ENCODE results near the gene PCK1.
A peak's percentile ranks its signal among the peaks of the same experiment; 100 is the strongest.

PCK1 gene

DNA sequence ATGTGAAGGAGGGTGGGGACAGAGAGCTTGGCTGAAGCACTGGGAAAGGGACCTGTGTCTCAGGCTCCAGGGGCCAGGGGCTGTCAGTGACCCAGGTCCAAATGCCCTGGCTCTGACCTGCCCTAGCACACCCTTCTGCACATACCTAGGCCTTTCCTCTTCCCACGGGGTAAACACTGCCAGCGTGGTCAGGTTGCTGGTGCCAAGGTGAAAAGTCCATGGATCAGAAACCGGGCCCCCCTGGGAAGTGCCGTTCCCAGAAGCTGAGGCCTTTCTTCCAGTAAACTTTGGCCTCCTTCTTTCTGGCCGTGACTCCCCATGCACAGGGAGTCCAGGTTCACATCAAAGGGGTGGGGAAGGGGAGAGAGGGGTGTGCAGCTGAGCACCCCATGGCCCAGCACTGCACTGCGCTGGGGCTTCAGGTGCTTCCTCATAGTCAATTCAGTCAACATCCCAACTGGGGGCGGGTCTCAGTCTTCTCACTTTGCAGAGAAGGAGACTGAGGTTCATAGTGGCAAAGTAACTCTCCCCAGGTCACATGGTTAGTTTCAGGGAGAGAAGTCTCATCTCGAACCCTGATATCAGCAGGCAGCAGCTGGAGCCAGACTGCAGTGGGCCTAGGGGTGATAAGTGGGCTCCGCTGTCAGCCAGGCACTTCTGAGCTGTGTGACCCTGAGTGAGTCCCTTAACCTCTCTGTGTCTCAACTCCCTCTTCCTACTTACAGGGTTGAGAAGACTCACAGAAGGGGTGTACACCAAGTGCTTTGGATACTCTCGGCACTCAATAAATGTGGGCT, 17.0 kb downstream of the PCK1 start:
- no peak for DNase-seq

DNA sequence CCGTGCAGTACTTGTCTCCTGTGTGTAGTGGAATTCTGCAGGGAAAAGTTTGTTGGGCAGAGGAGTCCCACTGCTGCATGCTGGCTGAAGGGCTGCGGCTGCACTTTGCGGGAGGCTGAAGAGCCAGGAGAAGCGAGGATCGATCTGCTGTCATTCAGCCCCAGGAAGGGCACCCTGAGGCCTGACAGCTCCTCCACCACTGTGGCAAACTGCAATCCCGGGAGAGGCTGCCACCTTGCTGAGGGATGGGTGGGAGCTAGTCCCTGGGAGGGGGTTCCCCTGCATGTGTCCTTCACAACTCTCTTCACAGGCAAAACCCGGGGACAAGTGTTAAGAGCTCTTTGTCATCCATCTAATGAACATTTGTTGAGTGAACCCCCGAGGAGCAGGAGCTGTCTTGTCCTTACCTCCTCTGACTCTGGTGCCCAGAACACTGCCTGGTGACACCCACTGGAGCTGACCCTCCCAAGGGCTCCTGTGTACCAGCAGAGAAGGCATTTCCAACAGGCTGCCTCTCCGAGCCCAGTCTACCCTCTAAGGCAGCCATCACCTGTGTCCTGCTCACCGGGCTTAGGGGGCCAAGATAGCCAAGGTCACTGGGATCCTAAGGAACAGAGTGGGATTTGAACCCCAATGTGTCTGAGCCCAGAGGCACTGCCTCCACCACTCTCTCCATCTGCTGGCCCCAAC, 17.7 kb downstream of the PCK1 start:
- no peak for DNase-seq

DNA sequence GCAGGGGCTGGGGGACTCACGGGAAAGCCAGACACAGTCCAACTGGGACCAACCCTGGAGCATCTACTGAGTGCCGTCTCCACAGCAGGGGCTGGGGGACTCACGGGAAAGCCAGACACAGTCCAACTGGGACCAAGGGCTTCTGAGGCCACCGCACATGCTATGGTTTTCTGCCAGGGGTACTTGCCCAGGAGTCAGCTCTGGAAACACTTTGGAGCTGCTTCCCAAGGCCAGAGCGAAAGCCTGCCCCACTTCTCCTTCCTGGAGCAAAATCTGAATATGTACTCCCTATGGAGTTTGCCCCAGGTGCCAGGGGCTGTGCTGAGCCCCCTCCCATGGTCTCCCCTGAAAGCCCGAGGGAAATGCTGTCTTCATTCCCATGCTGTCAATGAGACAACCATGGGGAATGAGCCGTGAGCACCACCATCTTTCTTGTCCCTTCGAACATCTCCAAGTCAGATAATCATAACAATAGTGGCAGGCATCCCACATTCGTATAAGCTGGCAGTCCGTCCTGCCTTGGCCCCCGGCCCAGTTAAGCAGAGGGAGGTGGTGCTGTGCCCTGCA, 18.5 kb downstream of the PCK1 start:
- DNase-seq: no peak

DNA sequence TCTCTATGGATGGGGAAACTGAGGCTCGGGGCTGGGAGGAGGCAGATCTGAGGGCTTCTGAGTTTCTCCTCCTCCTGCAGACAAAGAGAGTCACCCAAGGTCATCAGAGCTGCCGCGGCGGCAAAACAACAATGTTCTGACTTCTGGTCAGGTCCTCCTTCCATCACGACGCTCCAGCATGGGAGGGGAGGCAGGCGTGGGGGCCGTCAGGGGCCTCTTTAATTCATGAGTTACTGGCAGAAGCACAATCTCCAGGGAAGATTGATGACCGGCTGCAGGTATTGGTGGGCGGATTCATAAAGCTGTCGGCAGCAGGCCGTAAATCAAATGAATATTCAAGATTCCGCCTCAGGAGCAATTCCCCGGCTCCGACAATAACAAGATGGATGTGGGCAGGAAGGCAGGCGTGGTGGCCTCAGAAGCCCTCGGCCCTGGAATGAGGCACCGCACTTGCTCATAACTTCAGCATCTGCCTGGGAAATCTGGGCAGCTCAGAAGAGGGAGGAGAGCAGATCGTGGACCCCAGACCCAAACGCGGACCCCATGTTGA, 19.1 kb downstream of the PCK1 start:
- DNase-seq: no peak

- no peak for DNase-seq
Observed at GRCh38 chr20:57580478-57581201, 19.7 kb downstream of the PCK1 start.

DNA sequence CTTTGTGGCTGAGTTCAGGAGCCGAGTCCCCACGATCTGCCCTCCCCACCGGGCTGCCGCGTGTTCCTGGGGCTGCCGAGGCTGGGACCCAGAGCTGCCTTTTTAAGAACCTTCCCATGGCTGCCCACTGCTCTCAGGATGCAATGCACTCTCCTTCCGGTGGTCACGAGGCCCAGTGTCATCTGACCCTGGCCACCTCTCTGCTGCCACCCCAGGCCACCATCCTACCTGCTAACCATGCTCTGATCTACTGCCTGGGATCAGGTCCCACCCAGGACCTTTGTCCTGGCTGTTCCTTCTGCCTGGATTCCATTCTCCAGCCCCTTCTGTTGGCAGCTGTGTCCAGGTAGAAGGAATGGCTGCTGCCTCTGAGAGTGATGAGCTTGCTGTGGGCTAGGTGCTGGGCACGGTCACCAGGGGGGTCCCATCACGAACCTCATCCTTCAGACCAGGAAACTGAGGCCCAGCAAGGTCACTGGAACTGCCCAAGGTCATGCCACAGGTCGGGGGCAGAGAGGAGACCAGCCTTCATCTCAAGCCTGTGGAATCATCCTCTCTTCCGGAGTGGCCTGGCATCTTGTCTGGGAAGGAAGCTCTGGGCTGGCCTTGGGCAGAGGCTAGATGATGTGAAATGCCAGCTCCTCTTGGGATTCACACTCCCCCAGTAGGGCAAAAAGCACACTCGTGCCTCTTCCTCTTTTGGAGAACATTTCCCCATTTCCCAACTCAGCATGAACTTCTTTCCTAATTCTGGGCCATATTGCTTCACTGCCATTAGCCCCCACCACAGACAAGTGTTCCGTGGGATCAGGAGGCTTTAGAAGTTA, 20.5 kb downstream of the PCK1 start:
- peak; percentile 84 for DNase-seq

- DNase-seq: no peak
Observed at GRCh38 chr20:57582029-57582378, 21.1 kb downstream of the PCK1 start.

DNA sequence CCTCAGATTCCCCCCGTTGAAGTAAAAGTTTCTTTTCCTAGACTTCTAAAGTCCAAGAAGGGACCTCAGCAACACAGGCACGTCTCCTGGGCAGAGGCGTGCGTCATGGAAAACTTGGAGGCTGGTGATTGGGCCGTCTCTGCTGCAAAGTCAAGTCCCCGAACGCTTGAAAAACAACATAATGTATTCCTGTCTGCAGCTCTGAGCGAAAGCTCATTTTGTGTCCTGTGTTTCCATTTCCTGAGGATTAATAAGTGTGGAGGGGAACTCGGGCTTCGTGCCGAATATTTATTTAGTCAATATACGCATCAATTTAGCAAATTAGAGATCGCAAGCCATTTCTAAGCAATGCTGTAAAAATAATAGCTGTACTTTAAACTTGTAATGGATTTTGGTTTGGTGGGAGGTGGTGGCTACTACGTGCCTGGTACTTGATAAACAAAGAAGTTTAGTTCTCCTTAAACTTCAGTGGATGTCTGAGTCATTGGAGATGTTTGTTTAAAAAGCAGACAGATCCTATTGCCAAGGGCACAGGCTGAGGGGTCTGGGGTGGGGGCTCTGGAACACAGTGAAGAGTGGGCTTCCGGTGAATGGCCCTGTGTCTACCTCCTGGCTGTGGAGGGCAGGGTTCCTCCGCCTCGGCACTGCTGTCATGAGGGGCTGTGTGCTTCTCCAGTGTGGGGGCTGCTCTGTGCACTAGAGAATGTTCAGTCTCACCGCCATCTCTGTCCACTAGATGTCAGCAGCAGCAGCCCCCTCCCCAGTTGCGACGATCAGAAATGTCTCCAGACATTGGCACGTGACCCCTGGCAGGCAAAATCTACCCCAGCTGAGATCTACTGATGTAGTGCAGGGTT, 21.8 kb downstream of the PCK1 start:
- no peak for DNase-seq

- no peak for DNase-seq
Observed at GRCh38 chr20:57583289-57584257, 22.7 kb downstream of the PCK1 start.

DNA sequence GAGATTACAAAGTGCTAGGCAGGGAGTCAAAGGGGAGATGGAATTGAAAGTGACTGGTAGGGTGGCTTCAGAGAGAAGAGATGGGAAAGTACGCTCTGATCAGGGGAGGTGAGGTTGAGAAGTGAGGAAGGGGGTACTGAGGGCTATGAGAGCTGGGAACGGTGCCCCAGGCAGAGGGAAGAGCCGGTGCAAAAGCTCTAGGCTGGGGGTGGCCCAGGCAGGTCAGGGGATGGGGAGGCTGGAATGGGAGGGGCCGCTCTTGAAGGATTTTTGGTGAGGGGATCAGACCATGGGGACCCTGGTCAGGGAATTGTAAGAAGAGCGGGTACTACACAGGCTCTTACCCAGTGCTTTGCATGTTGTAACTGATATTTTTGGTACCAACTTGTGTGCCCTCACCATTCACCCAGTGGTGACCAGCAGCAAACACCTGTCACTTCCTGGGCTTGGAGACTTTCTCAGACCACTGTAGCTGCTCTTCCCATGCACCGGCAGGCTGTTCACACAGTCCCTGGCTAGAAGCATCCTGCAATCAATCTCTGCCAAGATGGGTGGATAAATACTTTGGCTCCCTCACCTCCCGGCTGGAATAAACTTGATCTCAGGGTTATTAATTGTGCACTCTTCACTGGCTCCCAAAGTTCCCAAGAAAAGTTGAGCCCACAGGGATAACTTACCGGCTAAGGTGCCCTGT, 24.0 kb downstream of the PCK1 start:
- no peak for DNase-seq

GRCh38 chr20:57585466-57586213, 24.7 kb downstream of the PCK1 start:
- DNase-seq: no peak

GRCh38 chr20:57586370-57586793, 25.5 kb downstream of the PCK1 start:
- DNase-seq: no peak

- no peak for DNase-seq
Observed at GRCh38 chr20:57586943-57587277, 26.0 kb downstream of the PCK1 start.

- DNase-seq: no peak
Observed at GRCh38 chr20:57587278-57587988, 26.5 kb downstream of the PCK1 start.

DNA sequence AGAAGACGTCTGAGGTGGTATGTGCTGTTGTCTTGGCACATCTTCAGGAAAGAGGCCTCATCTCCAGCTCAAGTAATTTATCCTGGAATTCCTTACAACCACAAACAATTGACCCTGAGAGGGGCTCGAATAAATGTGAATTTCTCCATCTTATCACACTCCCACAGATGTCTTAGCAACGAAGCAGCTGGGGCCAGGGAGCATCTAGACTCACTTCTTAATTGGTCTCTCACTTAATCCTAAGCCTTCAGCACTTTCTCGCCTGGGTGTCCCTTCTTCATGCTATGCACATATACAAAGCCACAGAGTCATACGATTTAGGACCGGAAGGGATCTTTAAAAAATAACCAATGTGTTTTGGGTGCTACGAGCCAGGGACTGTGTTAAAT, 27.1 kb downstream of the PCK1 start:
- no peak for DNase-seq

DNA sequence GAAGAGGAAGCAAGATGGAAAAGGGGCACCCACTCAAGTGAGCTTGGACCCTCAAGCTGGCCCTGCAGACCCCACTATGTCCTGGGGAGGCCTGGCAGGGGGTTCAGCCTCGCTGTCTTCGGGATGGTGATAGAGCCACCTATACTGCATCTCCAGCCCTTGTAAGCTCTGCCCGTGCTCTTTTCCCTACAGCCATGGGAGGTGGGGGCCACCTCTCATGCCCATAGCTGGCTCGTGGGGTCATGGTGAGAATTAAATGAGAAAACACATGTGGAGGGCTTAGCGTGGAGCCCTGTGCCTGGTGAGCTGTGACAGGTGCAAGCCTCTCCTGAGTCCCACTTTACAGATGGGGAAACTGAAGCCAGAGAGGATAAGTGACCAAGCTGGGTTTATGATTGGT, 27.7 kb downstream of the PCK1 start:
- DNase-seq: no peak

- no peak for DNase-seq
Observed at GRCh38 chr20:57589123-57589727, 28.3 kb downstream of the PCK1 start.

Measured in inflammatory macrophage treated with lipopolysaccharide for 4 hours (primary cell).